GM21786 (cell line): ENCODE measurements around the gene PRM3.

Source experiments
- ATAC-seq: cut with Tn5 transposase; IDR thresholded peaks from one replicate; pipeline ENCODE4 v1.9.1; 2021; ENCODE audit not compliant: unreplicated experiment

Gene PRM3

DNA sequence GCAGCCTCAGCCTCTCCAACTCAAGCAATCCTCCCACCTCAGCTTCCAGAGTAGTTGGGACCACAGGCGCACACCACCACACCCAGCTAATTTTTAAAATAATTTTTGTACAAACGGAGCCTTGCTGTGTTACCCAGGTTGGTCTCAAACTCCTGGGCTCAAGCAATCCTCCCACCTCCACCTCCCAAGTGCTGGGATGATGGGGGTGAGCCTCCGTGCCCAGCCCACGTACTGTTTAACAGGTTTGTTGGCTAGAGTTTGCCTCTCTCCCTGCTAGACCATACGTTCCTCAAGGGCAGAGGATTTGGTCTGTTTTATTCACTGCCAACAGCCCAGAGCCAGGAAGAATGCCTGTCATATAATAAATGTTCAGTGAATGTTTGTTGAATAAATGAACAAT is 44.0 kb downstream of the PRM3 start:
- ATAC-seq = no peak

GRCh38 chr16:11225677-11226549 is 47.5 kb downstream of the PRM3 start:
- no peak for ATAC-seq

DNA sequence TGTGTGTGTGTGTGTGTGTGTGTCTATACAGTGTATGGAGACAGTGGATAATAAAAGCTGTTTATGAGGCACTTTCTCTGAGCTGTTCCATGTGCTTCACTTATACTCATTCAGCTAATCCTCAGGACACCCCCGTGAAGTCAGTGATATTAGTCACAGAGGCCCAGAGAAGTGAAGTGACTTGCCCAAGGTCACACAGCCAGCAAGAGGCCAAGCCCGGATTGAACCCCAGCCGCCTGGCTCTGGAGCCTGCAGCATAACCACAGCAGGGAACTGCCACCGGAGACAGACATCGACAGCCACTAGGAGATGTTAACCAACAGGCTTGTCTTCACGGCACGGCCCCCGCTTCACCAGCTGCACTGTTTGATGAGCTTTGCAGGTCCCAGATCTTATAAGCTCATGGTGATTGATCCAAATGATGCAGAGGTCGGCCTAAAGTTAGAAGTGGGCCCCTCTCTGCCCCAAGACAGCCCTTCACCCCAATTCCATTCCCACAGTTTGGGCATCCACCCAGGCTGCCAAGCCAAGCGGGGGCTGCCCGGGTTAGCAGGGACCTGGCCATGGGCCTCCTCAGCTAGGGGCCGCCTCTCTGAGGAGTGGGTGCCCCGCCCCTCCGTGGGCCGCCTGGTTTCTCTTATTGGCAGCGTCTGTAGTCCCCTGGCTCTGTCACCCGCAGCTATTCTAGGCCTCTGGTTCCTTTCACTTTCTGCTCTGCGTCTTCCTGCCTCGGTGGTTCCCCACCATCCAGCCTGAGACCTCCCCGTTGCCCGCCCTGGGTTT is 48.3 kb downstream of the PRM3 start:
- ATAC-seq = peak; percentile 77

- peak; percentile 57 for ATAC-seq
Measured at GRCh38 chr16:11224096-11224893, 49.1 kb downstream of the PRM3 start.
